D721Med (cell line): ENCODE results near the gene IL17RC.

Experiments used
- DNase-seq: peaks from one replicate; pipeline ENCODE4 v3.0.0; 2011; ENCODE audit warnings: low spot score; ENCODE audit not compliant: insufficient read length
- FAIRE-seq: peaks from 2 replicates; lab custom pipeline; 2011; peaks lifted over from hg19 to GRCh38; lab: Jason Lieb, UNC
- TF ChIP-seq, protein P1 (sequence below): IDR thresholded peaks from 2 replicates; pipeline ENCODE4 v1.5.1; 2012; ENCODE audit warnings: mild to moderate bottlenecking, control low read depth; ENCODE audit not compliant: insufficient read depth; ENCODE audit errors: missing control alignments

IL17RC gene

DNA sequence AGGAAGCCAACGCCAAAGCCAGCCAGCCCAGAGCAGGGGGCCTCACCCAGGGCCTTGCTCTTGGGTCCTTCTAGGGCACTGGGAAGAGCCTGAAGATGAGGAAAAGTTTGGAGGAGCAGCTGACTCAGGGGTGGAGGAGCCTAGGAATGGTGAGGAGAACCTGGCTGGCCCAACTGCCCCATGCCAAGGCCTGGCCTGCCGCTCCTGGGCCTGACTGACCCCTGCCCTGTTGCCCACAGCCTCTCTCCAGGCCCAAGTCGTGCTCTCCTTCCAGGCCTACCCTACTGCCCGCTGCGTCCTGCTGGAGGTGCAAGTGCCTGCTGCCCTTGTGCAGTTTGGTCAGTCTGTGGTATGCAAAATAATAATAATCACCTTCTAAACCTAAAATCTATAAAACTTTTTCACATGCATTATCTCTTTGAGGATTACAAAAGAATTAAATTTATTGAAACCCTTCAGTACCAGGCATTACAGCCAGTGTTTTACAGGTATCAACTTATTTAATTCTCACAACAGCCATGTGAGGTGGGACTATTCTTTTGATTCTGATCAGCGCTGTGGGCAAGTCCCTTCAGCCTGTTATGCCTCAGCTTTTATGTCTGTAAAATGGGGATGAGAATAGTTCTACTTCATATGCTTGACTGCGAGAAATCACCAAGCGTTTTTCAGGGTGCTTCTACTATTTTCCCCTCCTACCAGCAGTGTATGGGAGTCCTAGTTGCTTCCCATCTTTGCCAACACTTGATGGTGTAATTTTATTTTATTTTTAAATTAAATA lies 1.6 kb downstream of the IL17RC start:
- DNase-seq (no peak), FAIRE-seq (no peak)
- TF ChIP-seq, protein P1, sequence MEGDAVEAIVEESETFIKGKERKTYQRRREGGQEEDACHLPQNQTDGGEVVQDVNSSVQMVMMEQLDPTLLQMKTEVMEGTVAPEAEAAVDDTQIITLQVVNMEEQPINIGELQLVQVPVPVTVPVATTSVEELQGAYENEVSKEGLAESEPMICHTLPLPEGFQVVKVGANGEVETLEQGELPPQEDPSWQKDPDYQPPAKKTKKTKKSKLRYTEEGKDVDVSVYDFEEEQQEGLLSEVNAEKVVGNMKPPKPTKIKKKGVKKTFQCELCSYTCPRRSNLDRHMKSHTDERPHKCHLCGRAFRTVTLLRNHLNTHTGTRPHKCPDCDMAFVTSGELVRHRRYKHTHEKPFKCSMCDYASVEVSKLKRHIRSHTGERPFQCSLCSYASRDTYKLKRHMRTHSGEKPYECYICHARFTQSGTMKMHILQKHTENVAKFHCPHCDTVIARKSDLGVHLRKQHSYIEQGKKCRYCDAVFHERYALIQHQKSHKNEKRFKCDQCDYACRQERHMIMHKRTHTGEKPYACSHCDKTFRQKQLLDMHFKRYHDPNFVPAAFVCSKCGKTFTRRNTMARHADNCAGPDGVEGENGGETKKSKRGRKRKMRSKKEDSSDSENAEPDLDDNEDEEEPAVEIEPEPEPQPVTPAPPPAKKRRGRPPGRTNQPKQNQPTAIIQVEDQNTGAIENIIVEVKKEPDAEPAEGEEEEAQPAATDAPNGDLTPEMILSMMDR = no peak

DNA sequence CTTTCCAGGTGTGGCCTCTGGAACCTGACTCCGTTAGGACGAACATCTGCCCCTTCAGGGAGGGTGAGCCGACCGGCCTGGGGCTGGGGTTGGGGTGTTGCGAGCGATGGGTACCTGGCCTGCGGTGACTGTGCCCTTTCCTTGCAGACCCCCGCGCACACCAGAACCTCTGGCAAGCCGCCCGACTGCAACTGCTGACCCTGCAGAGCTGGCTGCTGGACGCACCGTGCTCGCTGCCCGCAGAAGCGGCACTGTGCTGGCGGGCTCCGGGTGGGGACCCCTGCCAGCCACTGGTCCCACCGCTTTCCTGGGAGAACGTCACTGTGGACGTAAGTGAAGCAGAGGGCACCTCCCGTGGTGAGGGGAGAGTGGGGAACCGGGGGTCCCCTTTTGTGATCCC lies 11.3 kb downstream of the IL17RC start:
- FAIRE-seq (no peak), DNase-seq (no peak)
- TF ChIP-seq, protein P1 = no peak

DNA sequence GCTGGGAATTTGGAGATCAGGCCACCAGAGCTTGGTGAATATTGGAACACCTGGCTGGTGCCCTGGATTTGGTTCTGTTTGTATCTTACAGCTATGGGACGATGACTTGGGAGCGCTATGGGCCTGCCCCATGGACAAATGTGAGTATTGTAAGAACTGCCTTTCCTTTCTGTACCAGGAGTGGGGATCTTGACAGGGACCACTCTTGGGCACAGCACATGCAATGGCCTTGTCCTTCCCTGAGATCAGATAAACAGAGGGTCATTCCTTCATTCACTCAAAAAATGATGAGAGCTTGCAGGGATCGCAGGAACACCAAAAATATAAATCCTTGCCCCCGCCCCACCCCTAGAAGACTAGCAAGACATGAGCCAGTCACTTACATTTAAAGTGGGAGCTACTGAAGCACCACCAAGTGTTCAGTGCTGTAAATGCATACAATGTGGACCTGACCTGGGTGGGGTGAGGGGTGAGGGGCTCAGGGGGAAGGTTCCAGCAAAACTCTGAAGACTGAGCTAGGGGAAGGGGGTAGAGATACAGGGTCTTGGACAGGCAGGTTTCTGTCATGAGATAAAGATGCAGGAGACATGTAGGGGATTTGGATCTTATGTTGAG lies 14.0 kb downstream of the IL17RC start:
- FAIRE-seq = no peak
- DNase-seq = no peak
- TF ChIP-seq, protein P1 = peak; percentile 9

DNA sequence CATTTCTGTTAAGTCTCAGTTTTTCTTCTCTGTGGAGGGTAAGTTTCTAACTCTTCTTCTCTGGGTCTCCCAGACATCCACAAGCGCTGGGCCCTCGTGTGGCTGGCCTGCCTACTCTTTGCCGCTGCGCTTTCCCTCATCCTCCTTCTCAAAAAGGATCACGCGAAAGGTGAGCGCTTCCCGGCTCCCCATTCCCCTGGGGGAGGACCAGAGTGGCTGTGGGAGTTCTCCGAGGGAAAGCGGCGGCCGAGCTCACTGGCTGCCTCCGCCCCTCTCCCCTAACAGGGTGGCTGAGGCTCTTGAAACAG lies 15.6 kb downstream of the IL17RC start:
- no peak for FAIRE-seq
- DNase-seq = no peak
- TF ChIP-seq, protein P1 = no peak

DNA sequence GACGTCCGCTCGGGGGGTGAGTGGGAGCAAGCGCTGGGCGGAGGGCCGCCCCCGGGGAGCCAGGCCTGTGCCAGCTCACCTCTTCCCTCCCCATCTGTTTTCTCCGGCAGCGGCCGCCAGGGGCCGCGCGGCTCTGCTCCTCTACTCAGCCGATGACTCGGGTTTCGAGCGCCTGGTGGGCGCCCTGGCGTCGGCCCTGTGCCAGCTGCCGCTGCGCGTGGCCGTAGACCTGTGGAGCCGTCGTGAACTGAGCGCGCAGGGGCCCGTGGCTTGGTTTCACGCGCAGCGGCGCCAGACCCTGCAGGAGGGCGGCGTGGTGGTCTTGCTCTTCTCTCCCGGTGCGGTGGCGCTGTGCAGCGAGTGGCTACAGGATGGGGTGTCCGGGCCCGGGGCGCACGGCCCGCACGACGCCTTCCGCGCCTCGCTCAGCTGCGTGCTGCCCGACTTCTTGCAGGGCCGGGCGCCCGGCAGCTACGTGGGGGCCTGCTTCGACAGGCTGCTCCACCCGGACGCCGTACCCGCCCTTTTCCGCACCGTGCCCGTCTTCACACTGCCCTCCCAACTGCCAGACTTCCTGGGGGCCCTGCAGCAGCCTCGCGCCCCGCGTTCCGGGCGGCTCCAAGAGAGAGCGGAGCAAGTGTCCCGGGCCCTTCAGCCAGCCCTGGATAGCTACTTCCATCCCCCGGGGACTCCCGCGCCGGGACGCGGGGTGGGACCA lies 16.1 kb downstream of the IL17RC start:
- DNase-seq (no peak), FAIRE-seq (no peak)
- TF ChIP-seq, protein P1 = peak; percentile 47

DNA sequence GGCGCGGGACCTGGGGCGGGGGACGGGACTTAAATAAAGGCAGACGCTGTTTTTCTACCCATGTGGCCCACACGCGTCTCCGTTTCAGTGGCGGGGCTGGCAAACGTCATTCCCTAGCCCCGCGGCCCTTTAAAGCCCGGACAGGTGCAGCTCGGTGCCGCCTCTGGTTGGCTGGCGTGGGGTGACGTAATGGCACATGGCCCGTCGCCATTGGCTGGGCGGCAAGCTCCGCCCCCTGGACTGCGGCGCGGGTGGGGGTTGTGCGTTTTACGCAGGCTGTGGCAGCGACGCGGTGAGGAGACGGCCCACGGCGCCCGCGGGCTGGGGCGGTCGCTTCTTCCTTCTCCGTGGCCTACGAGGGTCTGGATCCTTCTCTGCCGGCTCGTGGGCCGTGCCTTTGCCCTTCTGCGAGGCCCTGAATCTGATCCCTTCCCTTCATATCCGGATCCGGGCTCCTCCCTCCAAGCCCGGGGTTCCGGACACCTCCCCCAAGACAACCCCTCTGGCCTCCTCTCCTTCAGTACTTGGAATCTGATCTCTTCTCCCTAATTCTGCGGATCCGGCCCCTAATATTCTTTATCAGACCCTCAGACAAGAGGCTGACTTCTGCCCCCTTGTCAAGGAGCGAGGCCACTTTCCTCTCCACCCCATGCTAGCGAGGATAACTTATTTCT lies 16.8 kb downstream of the IL17RC start, which contains the start of gene CRELD1:
TSS of gene CRELD1 (plus strand) at position 274 of the 674 bp plus-strand sequence. CDS start 605 bp downstream, outside the sequence.
- FAIRE-seq (no peak), DNase-seq (peak; percentile 57)
- TF ChIP-seq, protein P1 = no peak
